ENCODE data around the gene GRM2.

DNA sequence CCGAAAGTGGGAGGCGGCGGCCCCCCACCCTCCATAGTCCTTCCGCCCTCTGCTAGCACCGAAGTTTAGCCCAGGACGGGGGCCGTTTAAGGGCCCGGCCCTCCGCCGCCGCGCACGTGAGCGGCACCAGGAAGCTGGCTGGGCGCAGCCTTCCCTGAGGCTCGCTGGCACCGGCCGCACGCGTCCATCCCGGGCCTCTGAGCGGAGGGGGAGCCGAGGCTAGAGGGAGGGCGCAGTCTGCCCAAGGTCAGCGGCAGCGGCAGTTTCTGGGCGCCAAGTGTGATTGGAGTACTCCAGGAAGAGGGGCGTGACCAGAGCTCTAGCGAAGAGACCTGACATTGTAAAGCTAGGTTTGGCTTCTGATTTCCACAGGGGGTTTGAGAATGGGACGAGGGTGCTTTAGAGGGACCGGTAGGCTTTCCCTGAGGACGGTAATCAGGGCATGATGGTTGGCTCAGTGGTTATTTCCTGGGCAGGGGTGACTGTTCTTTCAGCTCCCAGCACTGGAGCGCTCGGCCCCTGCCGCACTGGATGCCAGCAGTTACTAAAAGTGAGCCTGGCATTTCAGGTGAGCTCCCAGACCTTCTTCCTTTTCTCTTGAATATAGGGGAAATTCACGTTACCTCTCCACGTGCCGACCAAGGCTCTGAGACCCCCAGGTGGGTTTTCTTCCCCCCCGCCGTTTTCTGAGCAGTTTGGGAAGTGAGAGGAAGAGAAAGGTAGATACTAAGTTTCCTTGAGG, 35.0 kb upstream of the GRM2 start:
- TF ChIP-seq, protein P1, sequence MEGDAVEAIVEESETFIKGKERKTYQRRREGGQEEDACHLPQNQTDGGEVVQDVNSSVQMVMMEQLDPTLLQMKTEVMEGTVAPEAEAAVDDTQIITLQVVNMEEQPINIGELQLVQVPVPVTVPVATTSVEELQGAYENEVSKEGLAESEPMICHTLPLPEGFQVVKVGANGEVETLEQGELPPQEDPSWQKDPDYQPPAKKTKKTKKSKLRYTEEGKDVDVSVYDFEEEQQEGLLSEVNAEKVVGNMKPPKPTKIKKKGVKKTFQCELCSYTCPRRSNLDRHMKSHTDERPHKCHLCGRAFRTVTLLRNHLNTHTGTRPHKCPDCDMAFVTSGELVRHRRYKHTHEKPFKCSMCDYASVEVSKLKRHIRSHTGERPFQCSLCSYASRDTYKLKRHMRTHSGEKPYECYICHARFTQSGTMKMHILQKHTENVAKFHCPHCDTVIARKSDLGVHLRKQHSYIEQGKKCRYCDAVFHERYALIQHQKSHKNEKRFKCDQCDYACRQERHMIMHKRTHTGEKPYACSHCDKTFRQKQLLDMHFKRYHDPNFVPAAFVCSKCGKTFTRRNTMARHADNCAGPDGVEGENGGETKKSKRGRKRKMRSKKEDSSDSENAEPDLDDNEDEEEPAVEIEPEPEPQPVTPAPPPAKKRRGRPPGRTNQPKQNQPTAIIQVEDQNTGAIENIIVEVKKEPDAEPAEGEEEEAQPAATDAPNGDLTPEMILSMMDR (conservative IDR thresholded peaks at IDR 0.05; ENCODE audit: low read depth, low read length), result no peak
- TF ChIP-seq EZH2phosphoT487 (IDR thresholded peaks at IDR 0.05; ENCODE audit: borderline replicate concordance, low read length) (no peak), EZH2 (IDR thresholded peaks at IDR 0.05; ENCODE audit: low read length, unreplicated experiment) (no peak)

Measured in PC-3 (cell line).